ENCODE measurements around the gene FAM107B. TPM values are rescaled to one million over a fixed set of nuclear protein-coding genes. Genes with fewer than 3 reads are reported as not detected.
"Not testable (repeated sequence)": the region's sequence is repeated elsewhere in the genome, so short reads cannot be mapped to it uniquely, and the experiment has no call there.

The FAM107B gene
- total RNA-seq, 4 donors from 2014 or later: 24.1 to 69.7 (median 43.2) TPM

- Histone ChIP-seq H3K27ac (no peak overlapping the region), H3K9me3 (no peaks in the 10 kb centered on the region), H3K36me3 (no peaks in the 10 kb centered on the region), H3K4me1 (no peaks in the 10 kb centered on the region), H3K4me3 (no peak overlapping the region), H3K27me3 (no peaks in the 10 kb centered on the region)
- TF ChIP-seq POLR2A (IDR thresholded peaks at IDR 0.05) (no peak), CTCF (IDR thresholded peaks at IDR 0.05) (no peak)
- no peak for DNase-seq
- intact Hi-C loops (cut with DNase I; ENCODE audit: low total_unique reads): no loop called here
Observed at GRCh38 chr10:14660831-14661230, 113.9 kb downstream of the FAM107B start.

GRCh38 chr10:14659626-14660196, 115.0 kb downstream of the FAM107B start:
- intact Hi-C loops (cut with DNase I; ENCODE audit: low total_unique reads): no loop called here
- H3K27me3 ChIP-seq: no peaks in the 10 kb centered on the region
- no peaks in the 10 kb centered on the region for H3K36me3 ChIP-seq
- no peak for DNase-seq
- no peaks in the 10 kb centered on the region for H3K9me3 ChIP-seq
- TF ChIP-seq CTCF (IDR thresholded peaks at IDR 0.05) (no peak), POLR2A (IDR thresholded peaks at IDR 0.05) (no peak)
- no peak overlapping the region for H3K4me3 ChIP-seq
- H3K4me1 ChIP-seq: peaks cover 0 to 5% of the 10 kb centered on the region in 2 donors
- no peak overlapping the region for H3K27ac ChIP-seq

- DNase-seq; intact Hi-C loops (cut with DNase I; ENCODE audit: low total_unique reads); H3K27ac ChIP-seq: not testable (repeated sequence)
Observed at GRCh38 chr10:14659137-14659536, 115.6 kb downstream of the FAM107B start.

GRCh38 chr10:14658331-14659127, 116.2 kb downstream of the FAM107B start:
- intact Hi-C loops (cut with DNase I; ENCODE audit: low total_unique reads): no loop called here
- TF ChIP-seq POLR2A (IDR thresholded peaks at IDR 0.05) (no peak), CTCF (IDR thresholded peaks at IDR 0.05) (no peak)
- DNase-seq: no peak
- Histone ChIP-seq H3K4me1 (peaks cover 3 to 13% of the 10 kb centered on the region in 2 donors), H3K4me3 (no peak overlapping the region), H3K27me3 (no peaks in the 10 kb centered on the region), H3K9me3 (no peaks in the 10 kb centered on the region), H3K36me3 (no peaks in the 10 kb centered on the region), H3K27ac (no peak overlapping the region)

More at GRCh38 chr10:14659137-14659536, 115.6 kb downstream of the FAM107B start:
- not testable (repeated sequence) for H3K36me3 ChIP-seq, H3K27me3 ChIP-seq, H3K4me3 ChIP-seq, H3K9me3 ChIP-seq
- H3K4me1 ChIP-seq: peaks cover 0 to 11% of the 10 kb centered on the region in 2 donors

- Histone ChIP-seq H3K27me3 (no peaks in the 10 kb centered on the region), H3K9me3 (no peaks in the 10 kb centered on the region), H3K36me3 (no peaks in the 10 kb centered on the region), H3K4me3 (no peak overlapping the region), H3K27ac (peak overlapping the region in 1 of 2 donors; percentile 75), H3K4me1 (peaks cover 8 to 19% of the 10 kb centered on the region in 2 donors)
- intact Hi-C loops (cut with DNase I; ENCODE audit: low total_unique reads): no loop called here
- TF ChIP-seq POLR2A (IDR thresholded peaks at IDR 0.05): no peak
- no peak for TF ChIP-seq CTCF (IDR thresholded peaks at IDR 0.05)
- no peak for DNase-seq
Observed at GRCh38 chr10:14656052-14656730, 118.5 kb downstream of the FAM107B start.

Data from uterus (tissue), 4 donors.